LNCAP (cell line): ENCODE measurements around the gene RPL26.

ENCODE experiments used
- CTCF ChIP-seq: fragments of 450-650 bp; IDR thresholded peaks from 2 replicates; pipeline ENCODE4 v1.5.1; 2017; ENCODE audit warnings: mild to moderate bottlenecking

RPL26 gene

GRCh38 chr17:8408371-8408770 lies 25.4 kb upstream of the RPL26 start:
- TF ChIP-seq CTCF = no peak

- no peak for TF ChIP-seq CTCF
Observed at GRCh38 chr17:8406174-8406573, 23.2 kb upstream of the RPL26 start.

- no peak for TF ChIP-seq CTCF
Observed at GRCh38 chr17:8405499-8406016, 22.6 kb upstream of the RPL26 start.

- no peak for TF ChIP-seq CTCF
Observed at GRCh38 chr17:8402921-8403536, 20.0 kb upstream of the RPL26 start.

- TF ChIP-seq CTCF = no peak
Observed at GRCh38 chr17:8401107-8401506, 18.1 kb upstream of the RPL26 start.

- no peak for TF ChIP-seq CTCF
Observed at GRCh38 chr17:8398980-8399379, 16.0 kb upstream of the RPL26 start.

- TF ChIP-seq CTCF = no peak
Observed at GRCh38 chr17:8397636-8398035, 14.6 kb upstream of the RPL26 start, which contains the start of gene RNF222. RNF222 (minus strand) TSS chr17:8397827; CDS start chr17:8393461, 4,366 bp downstream.
